GM21526 (cell line): ENCODE measurements around the gene SORL1-AS1.

Experiments used
- ATAC-seq: cut with Tn5 transposase; IDR thresholded peaks from one replicate; pipeline ENCODE4 v1.9.1; 2021; ENCODE audit warnings: moderate library complexity; ENCODE audit not compliant: unreplicated experiment, low FRiP score

Gene SORL1-AS1

GRCh38 chr11:121452609-121453150, at the start of gene SORL1-AS1:
Gene SORL1-AS1, minus strand, starts transcription at chr11:121452967.
- ATAC-seq = peak; percentile 18

- ATAC-seq = no peak
Observed at GRCh38 chr11:121500717-121501116, 48.0 kb upstream of the SORL1-AS1 start.

GRCh38 chr11:121500275-121500674, 47.5 kb upstream of the SORL1-AS1 start:
- no peak for ATAC-seq

GRCh38 chr11:121499405-121499804, 46.6 kb upstream of the SORL1-AS1 start:
- ATAC-seq = no peak

GRCh38 chr11:121497176-121497998, 44.6 kb upstream of the SORL1-AS1 start:
- ATAC-seq = no peak

GRCh38 chr11:121494355-121495099, 41.8 kb upstream of the SORL1-AS1 start:
- ATAC-seq = peak; percentile 71

GRCh38 chr11:121489823-121490222, 37.1 kb upstream of the SORL1-AS1 start:
- no peak for ATAC-seq

- ATAC-seq = no peak
Observed at GRCh38 chr11:121488641-121489040, 35.9 kb upstream of the SORL1-AS1 start.

- no peak for ATAC-seq
Observed at GRCh38 chr11:121488170-121488569, 35.4 kb upstream of the SORL1-AS1 start.

- ATAC-seq = no peak
Observed at GRCh38 chr11:121487191-121487590, 34.4 kb upstream of the SORL1-AS1 start.

GRCh38 chr11:121486054-121486453, 33.3 kb upstream of the SORL1-AS1 start:
- no peak for ATAC-seq

- no peak for ATAC-seq
Observed at GRCh38 chr11:121485216-121485615, 32.4 kb upstream of the SORL1-AS1 start.

- no peak for ATAC-seq
Observed at GRCh38 chr11:121483805-121484480, 31.2 kb upstream of the SORL1-AS1 start.

GRCh38 chr11:121482231-121483129, 29.7 kb upstream of the SORL1-AS1 start:
- ATAC-seq = peak; percentile 53

- ATAC-seq = peak; percentile 48
Observed at GRCh38 chr11:121481484-121482230, 28.9 kb upstream of the SORL1-AS1 start.

GRCh38 chr11:121479698-121480238, 27.0 kb upstream of the SORL1-AS1 start:
- ATAC-seq = no peak

- no peak for ATAC-seq
Observed at GRCh38 chr11:121478895-121479697, 26.3 kb upstream of the SORL1-AS1 start.
